Vagina (tissue), 2 donors: Measurements from ENCODE around the gene NLRP3. TPM values are rescaled to one million over a fixed set of nuclear protein-coding genes. Genes with fewer than 3 reads are reported as not detected.

Experiments
- DNase-seq, 2 donors: peaks; one replicate each; pipeline ENCODE4 v3.0.0-alpha.2; 2017; ENCODE audit errors: extremely low spot score in 2 of 2
- H3K27ac ChIP-seq: fragments of 200-600 bp; sonication (generic); one replicate; pipeline ENCODE4 v1.5.1; 2019
- H3K27me3 ChIP-seq: fragments of 200-600 bp; sonication (generic); one replicate; pipeline ENCODE4 v1.5.1; 2019
- H3K36me3 ChIP-seq, 2 donors: fragments of 200-600 bp; sonication (generic); one replicate each; pipeline ENCODE4 v1.5.1; 2017 to 2019
- H3K4me1 ChIP-seq: fragments of 200-600 bp; sonication (generic); one replicate; pipeline ENCODE4 v1.5.1; 2019
- H3K4me3 ChIP-seq, 2 donors: fragments of 200-600 bp; sonication (generic); 1 replicate in 1 of 2; 2 replicates in 1 of 2; pipeline ENCODE4 v1.5.1; 2016 to 2019
- H3K9me3 ChIP-seq: fragments of 200-600 bp; sonication (generic); one replicate; pipeline ENCODE4 v1.5.1; 2019
- POLR2A ChIP-seq, 2 donors: fragments of 450-650 bp; IDR thresholded peaks; one replicate each; pipeline ENCODE4 v1.6.1; 2017; ENCODE audit warnings: antibody characterized with exemption in 2 of 2, mild to moderate bottlenecking in 2 of 2, moderate library complexity in 2 of 2
- POLR2AphosphoS5 ChIP-seq, 2 donors: sonication (generic); formaldehyde crosslinking; IDR thresholded peaks; one replicate each; pipeline ENCODE4 v1.9.0; 2017; ENCODE audit warnings: antibody characterized with exemption in 2 of 2, mild to moderate bottlenecking in 2 of 2, low read depth in 1 of 2; ENCODE audit not compliant: insufficient read depth in 1 of 2
- intact Hi-C: fragments of 100-400 bp; cut with DNase I; formaldehyde crosslinking; loops from one replicate; pipeline ENCODE4 v1.15.1; 2023
- total RNA-seq: library from RNA; depleted of rRNA; stranded (reverse); fragments of >200 nt; gene quantifications from one replicate; pipeline ENCODE4 v1.2.3, GENCODE V29; 2016
- TF ChIP-seq, protein P1 (sequence below), 3 experiments: fragments of 450-650 bp in 2 of 3; fragments of 200-600 bp in 1 of 3; sonication (generic) in 1 of 3; IDR thresholded peaks; one replicate each; pipeline ENCODE4 v1.5.1; 2017 to 2019; ENCODE audit warnings: antibody characterized with exemption in 3 of 3, mild to moderate bottlenecking in 2 of 3, moderate library complexity in 2 of 3

NLRP3 gene
- total RNA-seq, 1 donor from 2014 or later: 1.7 TPM

DNA sequence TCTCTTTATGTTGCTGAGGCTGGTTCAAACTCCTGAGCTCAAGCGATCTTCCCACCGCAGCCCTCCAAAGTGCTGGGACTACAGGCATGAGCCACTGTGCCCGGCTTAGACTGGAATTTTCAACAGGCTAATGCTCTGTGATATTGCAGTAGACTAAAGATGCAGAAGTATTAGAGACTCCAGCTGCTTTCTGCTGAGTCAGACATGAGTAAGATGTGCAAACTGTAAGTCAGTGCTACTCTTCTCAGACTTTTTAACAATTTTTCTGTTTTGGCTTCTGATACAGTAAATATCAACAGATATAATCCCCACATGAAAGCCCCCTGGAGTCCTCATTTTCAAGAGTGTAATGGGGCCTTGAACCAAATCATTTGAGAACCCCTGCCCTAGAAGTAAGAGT lies 29.3 kb upstream of the NLRP3 start:
- no peaks in the 10 kb centered on the region for H3K9me3 ChIP-seq
- intact Hi-C loops: no loop called here
- H3K27me3 ChIP-seq: no peaks in the 10 kb centered on the region
- no peaks in the 10 kb centered on the region for H3K4me1 ChIP-seq
- TF ChIP-seq, protein P1, sequence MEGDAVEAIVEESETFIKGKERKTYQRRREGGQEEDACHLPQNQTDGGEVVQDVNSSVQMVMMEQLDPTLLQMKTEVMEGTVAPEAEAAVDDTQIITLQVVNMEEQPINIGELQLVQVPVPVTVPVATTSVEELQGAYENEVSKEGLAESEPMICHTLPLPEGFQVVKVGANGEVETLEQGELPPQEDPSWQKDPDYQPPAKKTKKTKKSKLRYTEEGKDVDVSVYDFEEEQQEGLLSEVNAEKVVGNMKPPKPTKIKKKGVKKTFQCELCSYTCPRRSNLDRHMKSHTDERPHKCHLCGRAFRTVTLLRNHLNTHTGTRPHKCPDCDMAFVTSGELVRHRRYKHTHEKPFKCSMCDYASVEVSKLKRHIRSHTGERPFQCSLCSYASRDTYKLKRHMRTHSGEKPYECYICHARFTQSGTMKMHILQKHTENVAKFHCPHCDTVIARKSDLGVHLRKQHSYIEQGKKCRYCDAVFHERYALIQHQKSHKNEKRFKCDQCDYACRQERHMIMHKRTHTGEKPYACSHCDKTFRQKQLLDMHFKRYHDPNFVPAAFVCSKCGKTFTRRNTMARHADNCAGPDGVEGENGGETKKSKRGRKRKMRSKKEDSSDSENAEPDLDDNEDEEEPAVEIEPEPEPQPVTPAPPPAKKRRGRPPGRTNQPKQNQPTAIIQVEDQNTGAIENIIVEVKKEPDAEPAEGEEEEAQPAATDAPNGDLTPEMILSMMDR (IDR thresholded peaks at IDR 0.05): no peak
- TF ChIP-seq POLR2A (IDR thresholded peaks at IDR 0.05) (no peak), POLR2AphosphoS5 (IDR thresholded peaks at IDR 0.05; ENCODE audit: insufficient read depth in 1 of 2, low read depth in 1 of 2) (no peak)
- DNase-seq: no peak
- no peak overlapping the region for H3K4me3 ChIP-seq
- H3K27ac ChIP-seq: no peak overlapping the region
- no peaks in the 10 kb centered on the region for H3K36me3 ChIP-seq

DNA sequence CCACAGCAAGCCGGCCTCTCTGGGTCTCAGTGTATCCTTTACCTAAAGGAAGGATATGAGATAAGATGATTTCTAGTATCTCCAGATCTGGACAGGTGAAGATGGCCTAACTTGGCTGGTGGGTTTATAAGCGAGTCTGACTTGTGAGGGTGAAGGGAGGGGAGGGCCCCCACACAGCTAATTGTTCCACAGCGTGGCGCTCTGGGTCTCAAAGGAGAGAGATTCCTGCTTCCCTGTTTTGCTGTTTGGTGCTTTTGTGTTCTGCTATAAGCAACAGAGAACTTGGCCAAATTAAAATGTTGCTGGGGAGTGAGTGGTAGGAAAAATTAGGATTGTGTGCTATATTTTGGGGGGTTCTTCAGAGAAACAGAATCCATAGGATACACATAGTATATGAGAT lies 28.9 kb upstream of the NLRP3 start:
- intact Hi-C loops: no loop called here
- H3K4me3 ChIP-seq: no peak overlapping the region
- H3K4me1 ChIP-seq: no peaks in the 10 kb centered on the region
- no peak overlapping the region for H3K27ac ChIP-seq
- no peaks in the 10 kb centered on the region for H3K27me3 ChIP-seq
- no peak for DNase-seq
- H3K36me3 ChIP-seq: no peaks in the 10 kb centered on the region
- H3K9me3 ChIP-seq: no peaks in the 10 kb centered on the region
- TF ChIP-seq POLR2AphosphoS5 (IDR thresholded peaks at IDR 0.05; ENCODE audit: insufficient read depth in 1 of 2, low read depth in 1 of 2) (no peak), POLR2A (IDR thresholded peaks at IDR 0.05) (no peak)
- TF ChIP-seq, protein P1 (IDR thresholded peaks at IDR 0.05): no peak

DNA sequence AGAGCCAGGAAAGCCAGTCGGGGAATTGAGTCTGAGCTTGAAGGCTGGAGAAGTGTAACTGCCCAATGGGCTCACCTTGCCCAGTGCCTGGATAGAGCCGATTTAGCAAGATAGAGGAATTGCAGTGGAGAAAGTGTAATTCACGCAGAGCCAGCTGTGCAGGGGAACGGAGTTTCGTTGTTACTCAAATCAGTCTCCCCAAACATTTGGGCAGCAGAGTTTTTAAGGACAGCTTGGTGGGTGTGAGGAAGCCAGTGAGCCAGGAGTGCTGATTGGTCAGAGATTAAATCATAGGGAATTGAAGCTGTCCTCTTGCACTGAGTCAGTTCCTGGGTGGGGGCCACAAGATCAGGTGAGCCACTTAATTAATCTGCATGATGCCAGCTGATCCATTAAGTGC lies 28.4 kb upstream of the NLRP3 start:
- H3K9me3 ChIP-seq: no peaks in the 10 kb centered on the region
- H3K36me3 ChIP-seq: no peaks in the 10 kb centered on the region
- no peak overlapping the region for H3K4me3 ChIP-seq
- TF ChIP-seq POLR2A (IDR thresholded peaks at IDR 0.05): no peak
- TF ChIP-seq POLR2AphosphoS5 (IDR thresholded peaks at IDR 0.05; ENCODE audit: insufficient read depth in 1 of 2, low read depth in 1 of 2): no peak
- TF ChIP-seq, protein P1 (IDR thresholded peaks at IDR 0.05): no peak
- no peaks in the 10 kb centered on the region for H3K27me3 ChIP-seq
- DNase-seq: no peak
- no peak overlapping the region for H3K27ac ChIP-seq
- intact Hi-C loops: no loop called here
- no peaks in the 10 kb centered on the region for H3K4me1 ChIP-seq

DNA sequence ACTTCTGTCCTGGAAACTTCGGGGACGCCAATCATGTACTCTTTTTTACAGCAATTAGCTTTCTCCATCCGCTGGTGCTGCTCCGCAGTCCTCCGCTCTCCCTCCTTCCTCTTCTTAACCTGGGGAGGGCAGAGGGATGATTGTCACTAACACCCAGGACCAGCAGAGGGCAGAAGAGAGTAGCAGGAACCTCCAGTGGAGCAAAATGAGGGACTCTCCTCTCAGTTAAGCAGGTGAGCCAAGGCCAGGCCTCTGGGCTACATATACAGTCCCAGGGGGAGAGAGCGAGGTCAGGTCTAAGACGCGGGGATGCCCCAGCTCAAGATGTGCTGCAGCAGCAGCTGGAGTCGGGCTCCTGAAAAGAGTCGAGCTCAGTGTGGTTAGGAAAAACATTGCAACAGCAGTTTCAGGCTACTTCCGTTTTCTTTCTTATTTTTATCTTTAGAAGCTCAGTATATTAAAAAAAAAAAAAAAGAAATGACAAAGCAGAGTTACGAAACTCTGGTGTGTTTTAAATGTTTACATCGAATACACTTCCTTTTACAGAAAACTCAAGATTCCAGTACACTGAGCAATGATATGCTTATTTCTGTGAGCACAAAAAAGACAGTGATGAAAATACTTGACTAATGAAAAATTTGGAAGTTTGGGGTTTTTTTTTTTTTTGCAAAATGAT lies 25.7 kb upstream of the NLRP3 start:
- intact Hi-C loops: no loop called here

DNA sequence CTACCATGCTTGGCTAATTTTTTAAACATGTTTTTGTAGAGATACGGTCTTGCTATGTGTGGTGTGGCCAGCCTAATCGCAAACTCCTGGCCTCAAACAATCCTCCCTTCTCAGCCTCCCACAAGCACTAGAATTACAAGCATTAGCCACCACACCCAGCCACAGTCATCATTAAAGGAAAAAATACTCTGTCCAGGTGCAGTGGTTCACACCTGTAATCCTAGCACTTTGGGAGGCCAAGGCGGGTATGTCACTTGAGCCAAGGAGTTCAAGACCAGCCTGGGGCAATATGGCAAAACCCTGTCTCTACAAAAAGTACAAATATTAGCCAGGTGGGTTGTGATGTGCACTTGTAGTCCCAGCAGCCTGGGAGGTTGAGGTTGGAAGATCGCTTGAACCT lies 25.0 kb upstream of the NLRP3 start:
- DNase-seq: no peak
- Histone ChIP-seq H3K9me3 (no peaks in the 10 kb centered on the region), H3K36me3 (no peaks in the 10 kb centered on the region), H3K27me3 (no peaks in the 10 kb centered on the region), H3K4me3 (no peak overlapping the region), H3K4me1 (no peaks in the 10 kb centered on the region), H3K27ac (no peak overlapping the region)
- intact Hi-C loops: no loop called here
- TF ChIP-seq, protein P1 (IDR thresholded peaks at IDR 0.05): no peak
- TF ChIP-seq POLR2A (IDR thresholded peaks at IDR 0.05): no peak
- TF ChIP-seq POLR2AphosphoS5 (IDR thresholded peaks at IDR 0.05; ENCODE audit: insufficient read depth in 1 of 2, low read depth in 1 of 2): no peak

More for the DNA sequence above, 25.7 kb upstream of the NLRP3 start:
- Histone ChIP-seq H3K27ac (no peak overlapping the region), H3K9me3 (no peaks in the 10 kb centered on the region), H3K27me3 (no peaks in the 10 kb centered on the region), H3K4me1 (no peaks in the 10 kb centered on the region), H3K36me3 (no peaks in the 10 kb centered on the region), H3K4me3 (no peak overlapping the region)
- TF ChIP-seq POLR2AphosphoS5 (IDR thresholded peaks at IDR 0.05; ENCODE audit: insufficient read depth in 1 of 2, low read depth in 1 of 2) (no peak), POLR2A (IDR thresholded peaks at IDR 0.05) (no peak)
- TF ChIP-seq, protein P1 (IDR thresholded peaks at IDR 0.05): peak; percentile 74 to 85 (median 82)
- DNase-seq: no peak
